ENCODE data around the gene GP1BB.

The GP1BB gene

GRCh38 chr22:19749876-19750275, 26.5 kb downstream of the GP1BB start:
- no peak for DNase-seq (ENCODE audit: low read depth)
- no peak for TF ChIP-seq CTCF (IDR thresholded peaks at IDR 0.05; ENCODE audit: control insufficient read depth, extremely low read depth, insufficient read depth)
- H3K4me3 ChIP-seq (ENCODE audit: low read depth, low read length) = no peak overlapping the region

- H3K4me3 ChIP-seq (ENCODE audit: low read depth, low read length) = no peak overlapping the region
- no peak for TF ChIP-seq CTCF (IDR thresholded peaks at IDR 0.05; ENCODE audit: control insufficient read depth, extremely low read depth, insufficient read depth)
- no peak for DNase-seq (ENCODE audit: low read depth)
Observed at GRCh38 chr22:19750507-19751490, 27.5 kb downstream of the GP1BB start.

GRCh38 chr22:19751497-19752245, 28.3 kb downstream of the GP1BB start:
- no peak for TF ChIP-seq CTCF (IDR thresholded peaks at IDR 0.05; ENCODE audit: control insufficient read depth, extremely low read depth, insufficient read depth)
- DNase-seq (ENCODE audit: low read depth) = no peak

GRCh38 chr22:19753090-19753842, 29.9 kb downstream of the GP1BB start:
- DNase-seq (ENCODE audit: low read depth) = no peak
- TF ChIP-seq CTCF (IDR thresholded peaks at IDR 0.05; ENCODE audit: control insufficient read depth, extremely low read depth, insufficient read depth) = no peak
- no peak overlapping the region for H3K4me3 ChIP-seq (ENCODE audit: low read depth, low read length)

More at GRCh38 chr22:19751497-19752245, 28.3 kb downstream of the GP1BB start:
- no peak overlapping the region for H3K4me3 ChIP-seq (ENCODE audit: low read depth, low read length)

- no peak overlapping the region for H3K4me3 ChIP-seq (ENCODE audit: low read depth, low read length)
- DNase-seq (ENCODE audit: low read depth) = no peak
- no peak for TF ChIP-seq CTCF (IDR thresholded peaks at IDR 0.05; ENCODE audit: control insufficient read depth, extremely low read depth, insufficient read depth)
Observed at GRCh38 chr22:19753996-19754700, 30.8 kb downstream of the GP1BB start.

- no peak for TF ChIP-seq CTCF (IDR thresholded peaks at IDR 0.05; ENCODE audit: control insufficient read depth, extremely low read depth, insufficient read depth)
- H3K4me3 ChIP-seq (ENCODE audit: low read depth, low read length) = no peak overlapping the region
- no peak for DNase-seq (ENCODE audit: low read depth)
Observed at GRCh38 chr22:19754701-19755144, 31.4 kb downstream of the GP1BB start.
